Measurements from ENCODE around the gene EME2. TPM values are rescaled to one million over a fixed set of nuclear protein-coding genes. Genes with fewer than 3 reads are reported as not detected.
A peak's percentile ranks its signal among the peaks of the same experiment; 100 is the strongest.

The EME2 gene
- total RNA-seq, 1 experiment from 2014 or later: 63.6 TPM

DNA sequence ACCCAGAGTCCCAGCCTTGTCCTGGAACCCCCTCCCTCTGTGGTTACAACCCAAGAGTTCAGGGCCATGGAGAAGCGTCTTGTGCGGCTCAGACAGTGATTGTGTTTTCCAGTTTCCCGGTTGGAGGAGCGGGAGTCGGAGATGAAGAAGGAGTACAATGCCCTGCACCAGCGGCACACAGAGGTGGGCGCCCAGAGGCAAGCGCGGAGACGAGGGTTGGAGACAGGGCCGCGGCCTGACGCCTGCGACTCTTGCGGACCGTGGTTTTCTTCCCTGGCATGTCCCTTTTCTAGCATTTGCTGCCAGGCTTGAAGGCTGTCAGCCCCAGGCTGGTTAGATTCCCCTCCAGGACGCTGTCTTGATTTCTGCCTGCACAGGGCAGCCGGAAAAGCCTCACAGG is 43.6 kb upstream of the EME2 start:
- no peak overlapping the region for H3K18ac ChIP-seq (ENCODE audit: insufficient read length, low read depth, low read length)
- no peaks in the 10 kb centered on the region for H3K79me2 ChIP-seq (ENCODE audit: insufficient read depth, low read length)
- no CpG with 5 or more reads among the region's 18 CpGs for WGBS (ENCODE audit: extremely low coverage, insufficient read length, low lambda C conversion rate)
- H3K23me2 ChIP-seq (ENCODE audit: insufficient read length, low read depth, low read length, poor library complexity, severe bottlenecking): no peaks in the 10 kb centered on the region
- H3T11ph ChIP-seq (ENCODE audit: low read length): no peak overlapping the region
- Mint-ChIP-seq H3K36me3 (ENCODE audit: insufficient read depth in 1 of 3, low read depth in 3 of 3) (peaks cover 2 to 25% (median 22%) of the 10 kb centered on the region in 3 experiments; a peak in 6 of 7 replicates), H3K27ac (peak overlapping the region in 1 of 3 experiments; percentile 84; a peak in 2 of 7 replicates), H3K9me3 (no peaks in the 10 kb centered on the region), H3K4me3 (no peak overlapping the region), H3K27me3 (ENCODE audit: low read depth) (no peaks in the 10 kb centered on the region), H3K4me1 (no peaks in the 10 kb centered on the region)
- H3K4ac ChIP-seq (ENCODE audit: low read depth, low read length): no peak overlapping the region
- H3K27me3 ChIP-seq (ENCODE audit: insufficient read depth, low read length): no peaks in the 10 kb centered on the region
- no peaks in the 10 kb centered on the region for H3K79me1 ChIP-seq (ENCODE audit: insufficient read depth, low read depth, low read length, poor library complexity, severe bottlenecking)
- no peaks in the 10 kb centered on the region for H3K9me3 ChIP-seq (ENCODE audit: control insufficient read depth, low read depth, low read length)
- no peaks in the 10 kb centered on the region for H4K20me1 ChIP-seq (ENCODE audit: control insufficient read depth, insufficient read depth, insufficient read length)
- no peak overlapping the region for H2AFZ ChIP-seq (ENCODE audit: low read length)
- no peak overlapping the region for H4K8ac ChIP-seq (replicated peaks; ENCODE audit: insufficient read length, low read depth, low read length)
- H3K27ac ChIP-seq (ENCODE audit: insufficient read length, low read depth, low read length): no peak overlapping the region
- H2BK12ac ChIP-seq (ENCODE audit: insufficient read length, low read depth, low read length): no peak overlapping the region
- no peak overlapping the region for H3K9ac ChIP-seq (ENCODE audit: extremely low read depth, insufficient read length, low read length)
- no peak for DNase-seq
- no peak overlapping the region for H3K23ac ChIP-seq (ENCODE audit: insufficient read length, low read depth, low read length)
- no peaks in the 10 kb centered on the region for H3K4me1 ChIP-seq (ENCODE audit: insufficient read depth, low read length)
- no peak overlapping the region for H2BK5ac ChIP-seq (ENCODE audit: insufficient read length, low read length)
- H3K14ac ChIP-seq (ENCODE audit: insufficient read depth, low read length): no peak overlapping the region
- no peak overlapping the region for H3K56ac ChIP-seq (ENCODE audit: insufficient read length, low read depth, low read length)
- no peak overlapping the region for H2BK20ac ChIP-seq (ENCODE audit: low read depth, low read length, poor library complexity, severe bottlenecking)
- no peak overlapping the region for H2AK5ac ChIP-seq (ENCODE audit: insufficient read length, low read length)
- H3K4me2 ChIP-seq (ENCODE audit: insufficient read depth, insufficient read length, low read length): no peak overlapping the region
- no peak overlapping the region for H2BK15ac ChIP-seq (ENCODE audit: low read depth, low read length)
- H2BK120ac ChIP-seq (ENCODE audit: low read depth, low read length, poor library complexity, severe bottlenecking): no peak overlapping the region
- no peak overlapping the region for H4K5ac ChIP-seq (ENCODE audit: insufficient read length, low read depth, low read length)
- TF ChIP-seq, protein P1, sequence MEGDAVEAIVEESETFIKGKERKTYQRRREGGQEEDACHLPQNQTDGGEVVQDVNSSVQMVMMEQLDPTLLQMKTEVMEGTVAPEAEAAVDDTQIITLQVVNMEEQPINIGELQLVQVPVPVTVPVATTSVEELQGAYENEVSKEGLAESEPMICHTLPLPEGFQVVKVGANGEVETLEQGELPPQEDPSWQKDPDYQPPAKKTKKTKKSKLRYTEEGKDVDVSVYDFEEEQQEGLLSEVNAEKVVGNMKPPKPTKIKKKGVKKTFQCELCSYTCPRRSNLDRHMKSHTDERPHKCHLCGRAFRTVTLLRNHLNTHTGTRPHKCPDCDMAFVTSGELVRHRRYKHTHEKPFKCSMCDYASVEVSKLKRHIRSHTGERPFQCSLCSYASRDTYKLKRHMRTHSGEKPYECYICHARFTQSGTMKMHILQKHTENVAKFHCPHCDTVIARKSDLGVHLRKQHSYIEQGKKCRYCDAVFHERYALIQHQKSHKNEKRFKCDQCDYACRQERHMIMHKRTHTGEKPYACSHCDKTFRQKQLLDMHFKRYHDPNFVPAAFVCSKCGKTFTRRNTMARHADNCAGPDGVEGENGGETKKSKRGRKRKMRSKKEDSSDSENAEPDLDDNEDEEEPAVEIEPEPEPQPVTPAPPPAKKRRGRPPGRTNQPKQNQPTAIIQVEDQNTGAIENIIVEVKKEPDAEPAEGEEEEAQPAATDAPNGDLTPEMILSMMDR (conservative IDR thresholded peaks at IDR 0.05): no peak
- no peak overlapping the region for H4K91ac ChIP-seq (ENCODE audit: insufficient read length, low read depth, low read length)

Data from H9 (cell line).